Measurements from ENCODE around the gene IFT20. TPM values are rescaled to one million over a fixed set of nuclear protein-coding genes. Genes with fewer than 3 reads are reported as not detected.

Gene IFT20
- total RNA-seq, 2 experiments from 2014 or later: 16.3 to 23.9 TPM

- no peaks in the 10 kb centered on the region for H3K9me3 ChIP-seq (ENCODE audit: low read length)
- ChIA-PET POLR2A (interaction anchor here (0.8 to 3.0 kb wide), 6 partner anchors 14 to 26 kb away, joined by 3 to 22 read pairs (median 4); partner anchors contain the start of genes POLDIP2 and TMEM97), CTCF (ENCODE audit: unreplicated experiment) (interaction anchor here (1.1 kb wide), 1 partner anchor 14 kb away, joined by 3 read pairs; no protein-coding TSS in a partner anchor)
- TF ChIP-seq, protein P1, sequence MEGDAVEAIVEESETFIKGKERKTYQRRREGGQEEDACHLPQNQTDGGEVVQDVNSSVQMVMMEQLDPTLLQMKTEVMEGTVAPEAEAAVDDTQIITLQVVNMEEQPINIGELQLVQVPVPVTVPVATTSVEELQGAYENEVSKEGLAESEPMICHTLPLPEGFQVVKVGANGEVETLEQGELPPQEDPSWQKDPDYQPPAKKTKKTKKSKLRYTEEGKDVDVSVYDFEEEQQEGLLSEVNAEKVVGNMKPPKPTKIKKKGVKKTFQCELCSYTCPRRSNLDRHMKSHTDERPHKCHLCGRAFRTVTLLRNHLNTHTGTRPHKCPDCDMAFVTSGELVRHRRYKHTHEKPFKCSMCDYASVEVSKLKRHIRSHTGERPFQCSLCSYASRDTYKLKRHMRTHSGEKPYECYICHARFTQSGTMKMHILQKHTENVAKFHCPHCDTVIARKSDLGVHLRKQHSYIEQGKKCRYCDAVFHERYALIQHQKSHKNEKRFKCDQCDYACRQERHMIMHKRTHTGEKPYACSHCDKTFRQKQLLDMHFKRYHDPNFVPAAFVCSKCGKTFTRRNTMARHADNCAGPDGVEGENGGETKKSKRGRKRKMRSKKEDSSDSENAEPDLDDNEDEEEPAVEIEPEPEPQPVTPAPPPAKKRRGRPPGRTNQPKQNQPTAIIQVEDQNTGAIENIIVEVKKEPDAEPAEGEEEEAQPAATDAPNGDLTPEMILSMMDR (conservative IDR thresholded peaks at IDR 0.05; ENCODE audit: low read length): no peak
- no peak for TF ChIP-seq EZH2phosphoT487 (IDR thresholded peaks at IDR 0.05; ENCODE audit: borderline replicate concordance, low read depth, low read length)
- H2AFZ ChIP-seq (ENCODE audit: low read length): peak overlapping the region; percentile 69
- H3K9me2 ChIP-seq (ENCODE audit: insufficient read depth, low read length): no peaks in the 10 kb centered on the region
- no peak overlapping the region for H3K27ac ChIP-seq (ENCODE audit: low read depth, low read length, poor library complexity, severe bottlenecking)
- peak overlapping the region; percentile 86 for H3K4me3 ChIP-seq (ENCODE audit: low read depth, low read length, poor library complexity, severe bottlenecking)
- TSS peak; percentile 51 for BruUV-seq (replicated peaks)
- peak overlapping the region; percentile 78 for H3K4me2 ChIP-seq (ENCODE audit: low read length)
- DNase-seq (ENCODE audit: low spot score): peak; percentile 23
- peaks cover 23% of the 10 kb centered on the region for H3K4me1 ChIP-seq (ENCODE audit: insufficient read depth, low read length, poor library complexity, severe bottlenecking)
- no peaks in the 10 kb centered on the region; the same call in 1 of the 2 replicates for H3K36me3 ChIP-seq (ENCODE audit: insufficient read depth, low read length)
- H3K79me2 ChIP-seq (ENCODE audit: insufficient read depth, low read depth, low read length): peaks cover 10% of the 10 kb centered on the region; the same call in 1 of the 2 replicates
- no peaks in the 10 kb centered on the region for H4K20me1 ChIP-seq (ENCODE audit: insufficient read depth, low read length)
- intact Hi-C loops (cut with micrococcal nuclease; ENCODE audit: unreplicated experiment): loop anchor here (1.0 to 2.0 kb wide), 2 partner anchors 23 to 36 kb away; partner anchors contain the start of genes POLDIP2, SARM1 and VTN
These were observed 539 bp downstream of the IFT20 start for GRCh38 chr17:28334666-28335200.

DNA sequence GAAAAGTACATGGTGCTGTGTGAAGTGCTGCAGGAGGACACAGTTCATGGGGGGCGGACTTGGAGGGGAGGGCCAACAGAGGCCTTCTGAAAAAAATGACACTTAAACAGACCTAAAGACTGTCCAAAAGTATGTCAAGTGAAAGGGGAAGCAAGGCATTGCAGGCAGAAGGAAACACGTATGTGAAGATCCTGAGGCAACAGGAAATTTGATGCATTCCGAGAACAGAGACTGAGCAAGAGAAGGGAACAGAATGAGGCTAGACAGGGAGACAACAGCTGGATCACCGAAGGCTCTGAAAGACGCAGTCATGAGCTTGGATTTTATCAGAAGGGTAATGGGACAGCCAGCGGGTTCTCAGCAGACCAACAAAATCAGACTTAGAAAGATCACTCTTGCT, 1.1 kb downstream of the IFT20 start:
- H3K9me3 ChIP-seq (ENCODE audit: low read length): no peaks in the 10 kb centered on the region
- no peaks in the 10 kb centered on the region for H3K9me2 ChIP-seq (ENCODE audit: insufficient read depth, low read length)
- no peak for TF ChIP-seq EZH2phosphoT487 (IDR thresholded peaks at IDR 0.05; ENCODE audit: borderline replicate concordance, low read depth, low read length)
- TF ChIP-seq, protein P1 (conservative IDR thresholded peaks at IDR 0.05; ENCODE audit: low read length): no peak
- intact Hi-C loops (cut with micrococcal nuclease; ENCODE audit: unreplicated experiment): loop anchor here (2.0 kb wide), 1 partner anchor 37 kb away; the partner anchor contains the start of genes SARM1 and VTN
- H3K27ac ChIP-seq (ENCODE audit: low read depth, low read length, poor library complexity, severe bottlenecking): no peak overlapping the region
- H3K4me3 ChIP-seq (ENCODE audit: low read depth, low read length, poor library complexity, severe bottlenecking): peak overlapping the region; percentile 86
- H2AFZ ChIP-seq (ENCODE audit: low read length): no peak overlapping the region
- peak overlapping the region; percentile 78 for H3K4me2 ChIP-seq (ENCODE audit: low read length)
- peaks cover 10% of the 10 kb centered on the region; the same call in 1 of the 2 replicates for H3K79me2 ChIP-seq (ENCODE audit: insufficient read depth, low read depth, low read length)
- H3K4me1 ChIP-seq (ENCODE audit: insufficient read depth, low read length, poor library complexity, severe bottlenecking): peaks cover 23% of the 10 kb centered on the region
- H3K36me3 ChIP-seq (ENCODE audit: insufficient read depth, low read length): peaks cover 4% of the 10 kb centered on the region
- POLR2A ChIA-PET: interaction anchor here (2.4 to 3.0 kb wide), 2 partner anchors 15 to 23 kb away, joined by 20 to 22 read pairs; partner anchors contain the start of genes POLDIP2 and TMEM97
- BruUV-seq (replicated peaks): no TSS peak
- CTCF ChIA-PET (ENCODE audit: unreplicated experiment): interaction anchor here (1.1 kb wide), 1 partner anchor 13 kb away, joined by 3 read pairs; no protein-coding TSS in a partner anchor
- no peaks in the 10 kb centered on the region for H4K20me1 ChIP-seq (ENCODE audit: insufficient read depth, low read length)
- DNase-seq (ENCODE audit: low spot score): no peak

Measured in OCI-LY7 (cell line).